Skeletal muscle satellite cell (primary cell): ENCODE measurements around the gene FTO.

Experiments
- H3K27me3 ChIP-seq: 2 replicates; pipeline ENCODE4 v1.7.0; 2013; ENCODE audit warnings: low read length; ENCODE audit not compliant: control insufficient read depth, insufficient read depth
- H3K36me3 ChIP-seq: 2 replicates; pipeline ENCODE4 v1.7.0; 2013; ENCODE audit warnings: mild to moderate bottlenecking, control low read depth, low read length; ENCODE audit not compliant: insufficient read depth
- H3K4me1 ChIP-seq: 2 replicates; pipeline ENCODE4 v1.7.0; 2013; ENCODE audit warnings: low read length; ENCODE audit not compliant: control insufficient read depth, insufficient read depth
- H3K4me2 ChIP-seq: 2 replicates; pipeline ENCODE4 v1.7.0; 2013; ENCODE audit warnings: mild to moderate bottlenecking, low read length
- H3K4me3 ChIP-seq: 2 replicates; pipeline ENCODE4 v1.7.0; 2013; ENCODE audit warnings: low read length
- H3K9ac ChIP-seq: 2 replicates; pipeline ENCODE4 v1.7.0; 2013; ENCODE audit warnings: mild to moderate bottlenecking, low read depth, low read length, moderate library complexity
- H3K9me3 ChIP-seq: replicated peaks from 2 replicates; pipeline ENCODE4 v1.7.0; 2013; ENCODE audit warnings: mild to moderate bottlenecking, control low read depth, low read length

FTO gene

GRCh38 chr16:53999841-54000240 lies 295.9 kb downstream of the FTO start:
- no peaks in the 10 kb centered on the region for H3K36me3 ChIP-seq
- H3K9ac ChIP-seq, result no peak overlapping the region
- H3K4me3 ChIP-seq, result no peak overlapping the region
- no peaks in the 10 kb centered on the region for H3K27me3 ChIP-seq
- H3K4me2 ChIP-seq, result no peak overlapping the region
- H3K4me1 ChIP-seq, result peaks cover 6% of the 10 kb centered on the region
- H3K9me3 ChIP-seq, result no peaks in the 10 kb centered on the region

GRCh38 chr16:54000361-54000760 lies 296.4 kb downstream of the FTO start:
- Histone ChIP-seq H3K36me3 (no peaks in the 10 kb centered on the region), H3K4me3 (no peak overlapping the region), H3K9me3 (no peaks in the 10 kb centered on the region), H3K27me3 (no peaks in the 10 kb centered on the region), H3K4me2 (no peak overlapping the region), H3K4me1 (peaks cover 6% of the 10 kb centered on the region), H3K9ac (no peak overlapping the region)

GRCh38 chr16:54006693-54007092 lies 302.7 kb downstream of the FTO start:
- no peaks in the 10 kb centered on the region for H3K9me3 ChIP-seq
- no peak overlapping the region for H3K4me3 ChIP-seq
- H3K4me1 ChIP-seq, result no peaks in the 10 kb centered on the region
- H3K9ac ChIP-seq, result no peak overlapping the region
- H3K4me2 ChIP-seq, result no peak overlapping the region
- H3K27me3 ChIP-seq, result no peaks in the 10 kb centered on the region
- peaks cover 3% of the 10 kb centered on the region for H3K36me3 ChIP-seq

- no peak overlapping the region for H3K4me3 ChIP-seq
- no peaks in the 10 kb centered on the region for H3K27me3 ChIP-seq
- H3K4me1 ChIP-seq, result no peaks in the 10 kb centered on the region
- no peak overlapping the region for H3K9ac ChIP-seq
- peaks cover 3% of the 10 kb centered on the region for H3K36me3 ChIP-seq
- no peak overlapping the region for H3K4me2 ChIP-seq
- no peaks in the 10 kb centered on the region for H3K9me3 ChIP-seq
Measured at GRCh38 chr16:54007504-54007903, 303.5 kb downstream of the FTO start.

- no peaks in the 10 kb centered on the region for H3K9me3 ChIP-seq
- H3K4me3 ChIP-seq, result no peak overlapping the region
Measured at GRCh38 chr16:54009464-54010176, 305.7 kb downstream of the FTO start.

GRCh38 chr16:54015147-54015546 lies 311.2 kb downstream of the FTO start:
- H3K36me3 ChIP-seq, result peaks cover 3% of the 10 kb centered on the region
- no peaks in the 10 kb centered on the region for H3K9me3 ChIP-seq
- no peaks in the 10 kb centered on the region for H3K27me3 ChIP-seq
- H3K4me2 ChIP-seq, result no peak overlapping the region
- H3K4me3 ChIP-seq, result no peak overlapping the region
- no peaks in the 10 kb centered on the region for H3K4me1 ChIP-seq
- H3K9ac ChIP-seq, result no peak overlapping the region

More at GRCh38 chr16:54009464-54010176, 305.7 kb downstream of the FTO start:
- Histone ChIP-seq H3K27me3 (no peaks in the 10 kb centered on the region), H3K4me2 (no peak overlapping the region), H3K4me1 (no peaks in the 10 kb centered on the region), H3K36me3 (peaks cover 3% of the 10 kb centered on the region), H3K9ac (no peak overlapping the region)

- H3K4me3 ChIP-seq, result no peak overlapping the region
- H3K36me3 ChIP-seq, result no peaks in the 10 kb centered on the region
- no peak overlapping the region for H3K9ac ChIP-seq
- peaks cover 14% of the 10 kb centered on the region for H3K4me1 ChIP-seq
- no peaks in the 10 kb centered on the region for H3K27me3 ChIP-seq
- no peaks in the 10 kb centered on the region for H3K9me3 ChIP-seq
- no peak overlapping the region for H3K4me2 ChIP-seq
Measured at GRCh38 chr16:54022362-54022761, 318.4 kb downstream of the FTO start.

GRCh38 chr16:54026456-54026855 lies 322.5 kb downstream of the FTO start:
- Histone ChIP-seq H3K4me1 (peaks cover 24% of the 10 kb centered on the region), H3K4me3 (no peak overlapping the region), H3K4me2 (no peak overlapping the region), H3K9ac (no peak overlapping the region), H3K9me3 (peaks cover 4% of the 10 kb centered on the region), H3K27me3 (no peaks in the 10 kb centered on the region), H3K36me3 (no peaks in the 10 kb centered on the region)

GRCh38 chr16:54027062-54027461 lies 323.1 kb downstream of the FTO start:
- Histone ChIP-seq H3K4me3 (no peak overlapping the region), H3K9ac (no peak overlapping the region), H3K27me3 (no peaks in the 10 kb centered on the region), H3K36me3 (no peaks in the 10 kb centered on the region), H3K9me3 (peaks cover 4% of the 10 kb centered on the region), H3K4me1 (peaks cover 30% of the 10 kb centered on the region), H3K4me2 (peak overlapping the region; percentile 3)

GRCh38 chr16:54027558-54027957 lies 323.6 kb downstream of the FTO start:
- Histone ChIP-seq H3K9me3 (peaks cover 4% of the 10 kb centered on the region), H3K9ac (no peak overlapping the region), H3K36me3 (no peaks in the 10 kb centered on the region), H3K27me3 (no peaks in the 10 kb centered on the region), H3K4me2 (peak overlapping the region; percentile 25), H3K4me3 (no peak overlapping the region), H3K4me1 (peaks cover 30% of the 10 kb centered on the region)

- H3K4me3 ChIP-seq, result no peak overlapping the region
- peaks cover 30% of the 10 kb centered on the region for H3K4me1 ChIP-seq
- no peak overlapping the region for H3K9ac ChIP-seq
- no peak overlapping the region for H3K4me2 ChIP-seq
- H3K27me3 ChIP-seq, result no peaks in the 10 kb centered on the region
- peaks cover 4% of the 10 kb centered on the region for H3K9me3 ChIP-seq
- H3K36me3 ChIP-seq, result no peaks in the 10 kb centered on the region
Measured at GRCh38 chr16:54027995-54028394, 324.0 kb downstream of the FTO start.

- peaks cover 43% of the 10 kb centered on the region for H3K4me1 ChIP-seq
- H3K4me3 ChIP-seq, result no peak overlapping the region
- no peak overlapping the region for H3K4me2 ChIP-seq
- H3K9ac ChIP-seq, result no peak overlapping the region
- H3K27me3 ChIP-seq, result no peaks in the 10 kb centered on the region
- H3K9me3 ChIP-seq, result peaks cover 4% of the 10 kb centered on the region
- H3K36me3 ChIP-seq, result no peaks in the 10 kb centered on the region
Measured at GRCh38 chr16:54030451-54030850, 326.5 kb downstream of the FTO start.
